GM18511 (cell line): Measurements from ENCODE around the gene LANCL2.
"Not testable (repeated sequence)": the region's sequence is repeated elsewhere in the genome, so short reads cannot be mapped to it uniquely, and the experiment has no call there.

Experiments
- ATAC-seq: cut with Tn5 transposase; IDR thresholded peaks from one replicate; pipeline ENCODE4 v1.9.1; 2021; ENCODE audit warnings: mild to moderate bottlenecking, moderate library complexity; ENCODE audit not compliant: unreplicated experiment

Gene LANCL2

DNA sequence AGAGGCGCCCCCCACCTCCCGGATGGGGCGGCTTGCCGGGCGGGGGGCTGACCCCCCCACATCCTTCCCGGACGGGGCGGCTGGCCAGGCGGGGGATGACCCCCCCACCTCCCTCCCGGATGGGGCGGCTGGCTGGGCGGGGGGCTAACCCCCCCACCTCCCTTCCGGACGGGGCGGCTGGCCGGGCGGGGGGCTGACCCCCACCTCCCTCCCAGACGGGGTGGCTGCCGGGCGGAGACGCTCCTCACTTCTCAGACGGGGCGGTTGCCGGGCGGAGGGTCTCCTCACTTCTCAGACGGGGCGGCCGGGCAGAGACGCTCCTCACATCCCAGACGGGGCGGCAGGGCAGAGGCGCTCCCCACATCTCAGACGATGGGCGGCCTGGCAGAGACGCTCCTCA is 37.4 kb downstream of the LANCL2 start:
- not testable (repeated sequence) for ATAC-seq

GRCh38 chr7:55405856-55406541 is 40.9 kb downstream of the LANCL2 start:
- no peak for ATAC-seq

GRCh38 chr7:55409482-55410225 is 44.5 kb downstream of the LANCL2 start:
- peak; percentile 61 for ATAC-seq

DNA sequence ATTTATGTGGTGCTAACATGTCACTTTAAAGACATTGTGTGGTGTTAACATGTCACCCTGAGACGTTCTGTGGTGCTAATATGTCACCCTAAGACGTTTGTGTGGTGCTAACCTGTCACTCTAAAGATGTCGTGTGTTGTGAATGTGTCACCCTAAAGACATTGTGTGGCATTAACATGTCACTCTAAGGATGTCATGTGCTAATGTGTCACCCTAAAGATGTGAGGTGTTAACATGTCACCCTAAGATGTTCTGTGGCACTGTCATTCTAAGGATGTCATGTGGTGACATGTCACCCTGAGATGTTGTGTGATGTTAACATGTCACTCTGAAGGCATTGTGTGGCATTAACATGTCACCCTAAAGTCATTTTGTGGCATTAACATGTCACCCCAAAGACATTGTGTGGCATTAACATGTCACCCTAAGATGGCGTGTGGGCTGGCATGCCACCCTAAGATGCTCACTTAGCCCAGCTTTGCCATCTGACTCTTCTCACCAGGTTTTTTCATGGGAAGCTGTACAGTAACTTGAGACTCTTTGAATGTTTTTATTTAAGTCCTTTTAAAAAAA is 45.6 kb downstream of the LANCL2 start:
- no peak for ATAC-seq

- no peak for ATAC-seq
These were observed 46.7 kb downstream of the LANCL2 start for GRCh38 chr7:55411844-55412243.

GRCh38 chr7:55413442-55413841 is 48.3 kb downstream of the LANCL2 start:
- no peak for ATAC-seq

DNA sequence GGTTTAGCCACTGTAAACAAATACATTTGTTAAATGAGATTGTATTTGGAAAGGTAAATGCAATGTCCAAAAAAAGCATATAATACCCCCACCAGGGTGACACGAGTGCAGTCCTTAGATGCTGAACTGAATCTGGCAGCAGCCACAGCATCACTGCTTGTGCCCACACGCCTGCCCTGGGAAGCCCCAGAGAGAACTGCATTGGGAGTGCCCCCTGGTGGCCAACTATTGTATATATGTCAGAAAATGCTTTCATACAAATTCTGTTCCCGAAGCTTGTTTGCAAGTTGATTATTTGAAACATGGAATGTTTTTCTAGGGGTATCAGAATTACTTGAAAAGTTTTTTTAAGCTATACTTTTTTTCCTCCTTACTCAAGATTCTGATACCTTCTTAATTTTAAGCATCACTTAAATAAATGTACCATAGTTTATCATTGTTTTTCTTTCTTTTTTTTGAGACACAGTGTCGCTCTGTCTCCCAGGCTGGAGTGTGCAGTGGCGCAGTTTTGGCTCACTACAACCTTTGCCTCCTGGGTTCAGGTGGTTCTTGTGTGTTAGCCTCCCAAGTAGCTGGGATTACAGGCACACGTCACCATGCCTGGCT is 50.1 kb downstream of the LANCL2 start:
- peak; percentile 95 for ATAC-seq

DNA sequence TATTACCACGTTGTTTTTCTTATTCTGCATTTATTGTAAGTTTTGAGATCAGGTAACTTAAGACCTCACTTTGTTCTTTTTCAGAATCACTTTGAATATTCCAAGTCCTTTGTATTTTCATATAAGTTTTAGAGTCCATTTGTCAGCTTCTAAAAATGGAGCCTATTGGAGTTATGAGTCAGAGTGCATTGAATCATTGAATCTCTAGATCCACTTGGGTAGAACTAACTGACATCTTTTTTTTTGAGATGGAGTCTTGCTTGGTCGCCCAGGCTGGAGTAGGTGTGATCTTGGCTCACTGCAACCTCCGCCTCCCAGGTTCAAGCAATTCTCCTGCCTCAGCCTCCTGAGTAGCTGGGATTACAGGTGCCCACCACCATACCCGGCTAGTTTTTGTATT is 52.3 kb downstream of the LANCL2 start:
- not testable (repeated sequence) for ATAC-seq

DNA sequence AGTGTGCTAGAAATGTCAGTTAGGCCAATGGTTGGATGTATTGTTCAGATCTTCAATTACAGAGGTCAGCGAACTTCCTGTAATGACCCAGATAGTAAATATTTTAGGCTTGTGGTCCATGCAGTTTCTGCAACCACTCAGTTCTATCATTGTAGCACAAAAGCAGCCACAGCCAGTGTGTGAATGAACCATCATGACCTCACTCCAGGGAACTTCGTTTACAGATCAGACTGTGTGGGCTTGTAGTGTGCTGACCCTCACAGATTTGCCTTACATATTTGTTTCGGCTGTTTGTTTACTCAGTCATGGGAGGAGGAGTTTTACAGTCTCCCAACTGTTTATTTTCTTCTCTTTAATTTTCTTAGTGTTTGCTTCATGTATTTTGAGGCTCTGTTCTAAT is 55.4 kb downstream of the LANCL2 start:
- no peak for ATAC-seq

GRCh38 chr7:55423277-55423711 is 58.2 kb downstream of the LANCL2 start:
- ATAC-seq: no peak

DNA sequence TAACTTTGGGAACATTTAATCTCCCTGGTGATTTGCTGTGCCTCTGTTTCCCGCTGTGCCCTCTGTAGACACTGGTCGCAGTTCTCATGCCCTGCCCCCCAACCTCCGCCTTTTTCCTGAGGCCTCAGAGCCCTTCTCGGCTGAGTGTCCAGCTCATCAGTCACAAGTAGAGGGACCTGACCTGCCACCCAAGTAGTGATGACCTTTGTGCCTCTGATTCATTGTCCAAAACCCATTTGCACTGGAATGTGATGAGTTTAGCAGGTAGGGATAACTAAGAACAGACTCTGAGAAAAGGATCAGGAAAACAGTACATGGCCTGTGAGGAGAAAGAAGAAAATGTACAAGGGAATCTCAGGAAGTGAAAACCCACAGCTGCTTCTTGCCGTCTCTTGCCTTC is 58.8 kb downstream of the LANCL2 start:
- no peak for ATAC-seq

DNA sequence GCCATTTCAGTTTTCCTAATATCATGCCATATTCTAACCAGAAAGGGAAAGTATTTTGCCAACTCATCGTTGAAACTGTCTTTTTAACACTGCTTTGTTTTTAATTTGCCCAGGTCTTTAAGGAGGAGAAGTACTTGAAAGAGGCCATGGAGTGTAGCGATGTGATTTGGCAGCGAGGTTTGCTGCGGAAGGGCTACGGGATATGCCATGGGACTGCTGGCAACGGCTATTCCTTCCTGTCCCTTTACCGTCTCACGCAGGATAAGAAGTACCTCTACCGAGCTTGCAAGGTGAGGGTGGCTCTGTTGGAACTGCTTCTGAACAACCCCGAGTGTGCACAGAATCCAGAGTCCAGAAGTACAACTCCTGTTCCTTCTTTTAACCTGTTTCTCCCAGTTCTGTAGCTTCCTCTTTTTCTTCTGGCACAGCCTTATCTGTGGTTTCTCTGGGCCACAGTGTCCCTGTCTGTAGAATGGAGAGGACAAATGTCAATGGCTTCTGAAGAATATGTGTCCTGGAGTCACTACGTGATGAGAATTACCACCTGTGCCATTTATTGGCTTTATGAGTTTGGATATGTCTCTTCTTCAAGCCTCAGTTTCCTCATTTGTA is 60.1 kb downstream of the LANCL2 start:
- ATAC-seq: no peak

- ATAC-seq: no peak
These were observed 61.5 kb downstream of the LANCL2 start for GRCh38 chr7:55426676-55427075.

DNA sequence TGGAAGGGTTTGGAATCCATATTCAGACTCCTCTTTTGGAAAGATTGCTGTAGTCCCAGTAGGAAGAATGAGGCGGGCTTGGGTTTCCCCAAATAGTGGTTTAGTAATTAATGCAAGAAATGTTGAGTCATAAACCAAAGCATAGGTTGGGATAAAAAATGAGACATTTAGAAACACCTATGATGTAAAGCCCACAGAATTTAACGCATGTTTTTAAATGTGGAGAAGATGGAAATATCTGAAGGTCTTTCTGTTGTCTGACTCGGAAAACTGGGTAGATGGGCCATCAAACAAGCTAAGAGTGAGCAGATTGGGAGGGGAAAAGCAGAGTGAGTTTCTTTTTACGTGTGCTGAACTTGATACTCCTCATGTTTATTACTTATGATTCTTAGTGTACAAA is 62.2 kb downstream of the LANCL2 start:
- ATAC-seq: no peak

GRCh38 chr7:55427800-55428199 is 62.7 kb downstream of the LANCL2 start:
- ATAC-seq: no peak

GRCh38 chr7:55429835-55430499 is 64.8 kb downstream of the LANCL2 start:
- no peak for ATAC-seq

- no peak for ATAC-seq
These were observed 66.8 kb downstream of the LANCL2 start for GRCh38 chr7:55431898-55432297.

GRCh38 chr7:55432506-55432905 is 67.4 kb downstream of the LANCL2 start:
- no peak for ATAC-seq

GRCh38 chr7:55432939-55433784 is 68.0 kb downstream of the LANCL2 start:
- ATAC-seq: peak; percentile 81

DNA sequence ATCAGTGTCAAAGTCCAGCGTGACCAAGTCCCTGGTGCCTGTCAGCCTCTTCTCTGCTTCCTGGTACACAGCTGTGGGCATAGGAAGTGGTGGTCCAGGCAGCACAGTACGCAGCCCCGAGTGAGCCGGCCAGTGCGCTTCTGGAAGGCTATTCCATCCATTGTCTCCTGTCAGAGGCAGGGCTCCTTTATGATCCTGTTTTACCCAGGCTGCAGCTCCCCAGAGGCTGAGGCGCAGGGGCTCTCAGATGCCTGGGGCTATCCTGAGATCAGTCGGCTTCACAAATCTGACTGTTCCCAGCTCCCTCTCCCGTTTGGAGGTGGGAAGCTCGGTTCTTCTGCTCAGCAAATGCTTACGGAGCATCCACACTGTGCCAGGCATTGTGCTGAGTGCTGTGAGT is 70.3 kb downstream of the LANCL2 start:
- ATAC-seq: no peak
